Activated CD4-positive, alpha-beta T cell treated with anti-CD3 and anti-CD28 coated beads, Interleukin-2, amount 50 U/mL, for 48 hours (primary cell): ENCODE measurements around the gene RNF152.

Source experiments
- DNase-seq, 2 experiments: peaks; one replicate each; pipeline ENCODE4 v3.0.0-alpha.2; 2020

RNF152 gene

GRCh38 chr18:61893971-61894750 lies 1.4 kb upstream of the RNF152 start:
- peak; percentile 64 to 73 for DNase-seq

DNA sequence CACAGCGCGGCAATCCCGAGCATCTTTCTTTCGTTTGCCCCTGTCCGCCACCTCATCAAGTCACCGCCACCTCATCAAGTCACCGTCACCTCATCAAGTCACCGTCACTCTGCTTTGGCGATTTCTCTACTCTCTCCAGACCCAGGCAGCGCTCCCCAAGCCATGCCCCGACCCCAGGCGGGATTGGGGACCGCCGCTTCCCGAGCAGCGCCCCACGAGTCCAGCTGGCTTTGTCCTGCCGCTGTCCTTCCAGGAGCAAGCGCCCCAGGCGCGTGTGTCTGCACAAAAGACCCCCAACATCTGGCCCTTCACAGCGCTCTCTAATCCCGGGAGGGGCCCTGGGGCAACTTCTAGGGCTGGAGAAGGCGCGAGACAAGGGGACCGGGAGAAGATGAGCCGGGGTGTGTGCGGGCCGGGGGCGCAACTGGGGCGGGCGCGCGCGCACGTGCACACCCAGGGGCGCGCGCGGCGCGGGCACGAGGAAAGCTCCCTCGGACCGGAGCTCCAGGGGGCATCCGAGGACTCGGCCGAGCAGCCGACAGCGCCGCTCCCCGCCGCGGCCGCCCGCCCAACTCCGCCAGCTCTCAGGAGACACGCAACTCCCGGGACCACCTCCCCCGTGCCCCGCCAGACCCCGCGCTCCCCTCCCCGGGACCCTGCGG lies 633 bp upstream of the RNF152 start:
- peak; percentile 31 to 37 for DNase-seq

GRCh38 chr18:61891894-61892293 lies 913 bp downstream of the RNF152 start:
- no peak for DNase-seq

DNA sequence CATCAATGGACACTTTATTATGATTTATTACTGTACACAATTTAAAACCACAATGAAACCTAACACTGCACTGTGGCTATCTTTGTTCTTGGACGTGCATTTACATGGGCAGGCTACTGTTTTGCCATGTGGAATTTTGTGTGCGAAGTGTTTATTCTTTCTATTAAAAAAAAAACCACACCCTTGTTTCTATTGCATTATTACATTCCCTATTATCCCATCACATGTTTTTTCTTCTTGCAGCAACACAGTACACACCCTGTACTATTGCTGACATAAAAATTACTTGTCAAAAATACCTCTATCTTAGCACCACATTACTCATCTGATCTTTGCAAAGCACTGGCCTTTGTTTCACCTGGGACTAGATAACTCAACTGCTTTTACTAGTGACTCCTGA lies 1.5 kb downstream of the RNF152 start:
- DNase-seq, result no peak

GRCh38 chr18:61890344-61890743 lies 2.5 kb downstream of the RNF152 start:
- DNase-seq, result no peak

DNA sequence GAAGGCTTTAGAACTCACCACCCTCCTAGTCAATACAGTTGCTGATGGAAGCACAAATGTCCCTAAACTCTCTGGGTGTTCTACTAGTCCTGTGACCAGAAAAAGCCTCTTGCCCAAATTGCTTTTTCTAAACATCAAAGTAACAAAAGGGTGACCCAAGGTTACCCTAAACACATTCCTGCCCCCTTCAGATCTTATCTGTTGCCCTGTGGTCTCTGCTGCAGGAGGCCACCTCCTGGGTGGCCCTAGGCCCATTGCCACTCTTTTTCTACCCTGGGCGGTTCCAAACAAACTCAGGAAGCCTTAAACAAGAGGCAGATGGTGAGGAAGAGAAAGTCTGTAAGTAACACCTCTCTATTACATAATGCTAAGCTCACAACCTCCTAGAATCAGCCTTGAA lies 3.3 kb downstream of the RNF152 start:
- DNase-seq, result no peak

DNA sequence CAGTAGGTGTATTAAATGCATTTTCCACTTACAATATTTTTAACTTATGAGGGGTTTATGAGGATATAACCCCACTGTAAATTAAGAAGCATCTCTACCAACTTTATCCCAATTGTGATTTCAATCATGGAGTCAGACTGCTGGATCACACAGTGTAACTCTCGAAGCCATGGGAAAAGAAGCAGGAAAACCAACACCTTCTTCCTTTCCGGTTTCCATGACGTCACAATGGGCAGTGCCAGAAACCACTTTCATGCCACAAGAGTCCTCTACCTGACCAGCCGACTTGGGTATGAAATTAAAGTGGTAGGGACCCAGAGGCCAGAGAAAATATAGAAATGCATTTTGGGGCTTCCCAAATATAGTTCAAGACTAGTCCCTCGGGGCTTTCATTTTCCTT lies 4.2 kb downstream of the RNF152 start:
- no peak for DNase-seq

DNA sequence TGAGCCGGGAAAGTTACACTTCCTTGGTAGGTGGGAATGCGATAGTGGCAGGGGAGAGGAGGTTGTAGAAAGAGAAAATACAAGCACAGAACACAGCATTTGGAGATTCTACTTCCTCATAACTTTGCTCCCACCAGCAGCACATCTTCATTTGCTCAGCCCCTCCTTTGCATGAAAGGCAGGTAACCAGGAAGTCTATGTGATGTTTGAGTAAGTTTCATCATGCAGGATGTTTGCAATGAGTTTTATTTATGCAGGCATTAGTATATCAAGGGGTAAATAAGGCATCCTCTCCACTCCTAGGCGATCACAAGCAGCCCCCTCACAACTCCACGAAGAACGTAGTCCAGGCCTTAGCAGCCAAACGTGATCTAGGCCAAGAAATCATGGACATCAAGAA lies 5.0 kb downstream of the RNF152 start:
- DNase-seq, result no peak

DNA sequence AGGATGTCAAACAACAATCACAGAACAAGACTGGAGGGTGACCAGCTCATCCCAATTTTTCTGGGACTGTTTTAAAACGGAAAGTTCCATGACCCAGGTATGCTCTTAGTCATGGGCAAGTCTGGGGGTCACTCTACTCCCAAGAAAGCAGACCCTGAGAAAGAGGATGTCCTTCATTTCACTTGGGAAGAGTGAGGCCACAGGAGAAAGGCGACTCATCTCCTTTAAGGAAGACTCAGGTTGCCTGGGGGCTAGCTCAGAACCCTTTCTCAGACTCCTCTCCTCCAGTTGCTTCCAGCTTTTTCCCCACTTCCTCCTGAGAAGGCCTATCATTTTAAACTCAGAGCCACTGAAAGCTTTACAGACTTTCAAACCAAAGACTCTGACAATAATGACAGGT lies 9.3 kb downstream of the RNF152 start:
- no peak for DNase-seq

GRCh38 chr18:61882296-61883004 lies 10.4 kb downstream of the RNF152 start:
- DNase-seq, result no peak

DNA sequence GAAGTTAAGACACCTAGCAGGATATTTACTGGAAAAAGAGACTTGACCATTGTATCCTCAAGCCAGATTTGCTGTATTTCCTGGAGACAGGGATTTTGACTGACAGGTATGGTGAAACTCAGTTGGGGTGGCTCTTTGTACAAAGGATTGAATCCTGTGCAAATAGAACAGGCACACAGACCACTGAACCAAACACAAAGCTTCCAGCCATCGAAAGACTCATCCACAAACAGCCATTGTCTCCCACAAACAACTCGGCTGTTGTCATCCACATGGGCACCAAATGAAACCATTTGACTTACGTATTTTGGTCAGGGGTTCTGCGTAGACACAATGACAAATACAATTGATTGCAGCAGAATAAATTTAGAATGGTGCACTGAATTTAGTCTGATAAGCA lies 15.9 kb downstream of the RNF152 start:
- DNase-seq, result no peak

- no peak for DNase-seq
Observed at GRCh38 chr18:61870151-61870550, 22.7 kb downstream of the RNF152 start.

- no peak for DNase-seq
Observed at GRCh38 chr18:61869636-61870035, 23.2 kb downstream of the RNF152 start.

DNA sequence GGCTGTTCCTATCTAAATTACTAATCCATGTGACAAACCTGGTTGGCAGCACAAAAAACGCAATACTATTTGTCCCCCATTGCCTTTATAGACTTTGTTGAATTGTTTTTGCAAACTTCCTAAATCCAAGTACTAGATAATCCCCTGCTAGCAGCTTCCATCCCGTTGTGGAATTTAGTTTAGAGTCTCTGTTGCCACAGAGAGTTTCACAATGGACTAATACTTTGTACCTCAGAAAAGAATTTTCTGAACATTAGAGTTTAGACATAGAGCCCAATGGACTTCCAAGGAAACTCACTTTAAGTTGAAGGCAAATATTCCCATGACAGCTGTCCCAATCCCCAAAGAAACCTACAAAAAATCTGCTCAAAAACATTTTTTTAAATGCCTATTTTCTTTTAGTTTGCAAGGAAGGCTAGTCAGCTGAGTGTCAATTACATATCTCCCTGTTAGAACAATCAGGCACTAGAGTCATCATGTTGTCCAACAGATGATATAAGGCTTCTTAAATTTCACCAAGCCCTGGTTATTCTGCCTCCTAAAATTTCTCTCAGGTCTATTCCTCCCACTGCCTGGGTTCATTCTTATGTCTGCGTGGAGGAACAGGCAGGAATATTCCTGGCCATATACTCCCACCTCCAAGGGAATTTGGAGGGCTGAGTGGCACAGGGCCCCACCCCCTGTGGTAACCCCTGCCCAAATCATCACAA lies 27.2 kb downstream of the RNF152 start:
- no peak for DNase-seq

DNA sequence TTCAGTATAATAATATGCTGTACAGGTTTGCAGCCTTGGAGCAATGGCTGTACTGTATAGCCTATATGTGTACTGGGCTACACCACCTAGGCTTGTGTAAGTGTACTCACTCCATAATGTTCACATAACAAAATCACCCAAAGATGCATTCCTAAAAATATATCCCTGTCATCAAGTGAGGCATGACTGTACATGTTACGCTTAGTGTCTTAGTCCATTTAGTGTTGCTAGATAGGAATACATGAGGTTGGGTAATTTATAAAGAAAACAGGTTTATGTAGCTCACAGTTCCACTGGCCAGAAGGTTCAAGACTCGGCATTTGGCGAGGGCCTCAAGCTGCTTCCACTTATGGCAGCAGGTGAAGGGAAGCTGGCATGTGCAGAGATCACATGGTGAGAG lies 31.4 kb downstream of the RNF152 start:
- DNase-seq, result no peak

GRCh38 chr18:61860302-61860701 lies 32.5 kb downstream of the RNF152 start:
- DNase-seq, result no peak

DNA sequence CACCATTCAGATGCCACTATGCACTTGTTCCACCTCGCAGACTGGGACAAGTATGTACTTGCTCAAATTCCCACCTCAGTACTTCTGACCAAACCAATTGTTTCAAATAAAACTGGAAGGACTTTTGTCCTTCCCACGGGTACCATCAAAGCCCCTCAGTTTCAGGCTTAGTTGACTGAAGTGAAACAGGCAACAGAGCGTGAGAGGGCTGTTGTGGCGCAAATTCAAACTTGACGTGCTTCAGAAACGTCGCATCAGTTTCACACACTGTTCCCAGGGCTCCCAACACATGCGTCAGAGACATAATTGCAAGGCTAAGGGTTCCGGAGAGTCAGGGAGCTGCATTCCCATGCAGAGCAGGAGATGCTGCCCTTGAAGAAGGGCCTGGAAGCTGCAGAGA lies 33.7 kb downstream of the RNF152 start:
- no peak for DNase-seq

DNA sequence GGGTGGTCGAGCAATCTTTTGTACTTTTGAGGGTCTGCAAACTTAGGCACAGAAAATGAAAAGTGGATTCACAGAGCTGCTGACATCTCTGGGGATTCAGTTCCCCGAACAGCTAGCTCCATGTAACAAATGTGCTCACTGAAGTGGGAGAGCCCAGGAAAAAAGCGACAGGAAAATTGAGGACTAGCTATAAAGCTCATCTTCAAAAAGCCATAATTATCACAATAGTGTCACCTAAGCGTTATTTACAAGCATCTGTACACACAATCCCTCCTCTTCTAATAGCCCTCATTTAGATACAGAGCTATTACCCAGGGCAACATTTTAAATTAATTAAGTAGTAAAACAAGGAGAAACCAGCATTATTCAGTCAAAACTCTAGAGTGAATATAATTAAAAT lies 36.1 kb downstream of the RNF152 start:
- DNase-seq, result no peak

DNA sequence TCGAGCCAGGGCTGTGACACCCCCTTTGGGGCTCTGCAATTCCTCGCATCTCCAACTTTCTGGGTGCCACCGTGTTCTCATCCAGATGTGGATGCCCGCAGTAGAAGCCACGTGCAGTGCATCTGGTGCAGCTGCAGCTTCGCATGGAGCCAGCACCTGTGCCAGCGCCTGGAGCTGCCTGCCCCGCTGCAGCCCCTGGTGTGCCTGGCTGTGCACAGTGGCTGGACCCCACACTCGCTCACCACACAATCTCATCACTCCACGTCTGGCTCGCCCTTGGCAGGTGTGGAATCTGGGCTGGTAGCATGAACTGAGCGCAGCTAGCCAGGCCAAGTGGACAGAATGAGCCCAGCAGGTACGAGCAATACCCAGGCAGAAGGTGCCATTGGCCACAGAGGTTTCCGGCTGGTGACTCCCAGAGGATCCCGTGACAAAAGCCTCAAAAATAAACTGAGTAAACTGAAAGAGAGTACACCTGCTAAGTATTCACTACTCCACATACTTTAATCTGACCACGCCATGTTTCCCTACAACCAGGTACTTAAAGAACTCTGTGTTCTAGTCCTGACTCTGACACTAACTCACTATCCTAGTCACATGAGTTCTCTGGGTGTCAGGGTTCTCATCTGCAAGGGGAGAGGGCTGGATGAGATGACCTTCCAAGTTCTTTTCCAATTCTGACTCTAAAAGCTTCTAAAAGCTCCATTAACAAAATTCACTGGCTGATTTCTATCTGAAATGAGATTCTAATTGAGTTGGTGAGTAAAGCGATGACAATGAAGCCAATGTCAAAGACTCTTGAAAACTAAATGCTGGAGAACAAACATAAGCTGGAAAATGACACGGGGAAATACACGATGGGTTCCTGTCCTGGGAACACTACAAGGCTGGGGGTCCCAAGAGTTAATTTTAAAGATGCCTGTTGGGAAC lies 37.1 kb downstream of the RNF152 start:
- DNase-seq, result no peak

- DNase-seq, result no peak
Observed at GRCh38 chr18:61854578-61855448, 38.0 kb downstream of the RNF152 start.

DNA sequence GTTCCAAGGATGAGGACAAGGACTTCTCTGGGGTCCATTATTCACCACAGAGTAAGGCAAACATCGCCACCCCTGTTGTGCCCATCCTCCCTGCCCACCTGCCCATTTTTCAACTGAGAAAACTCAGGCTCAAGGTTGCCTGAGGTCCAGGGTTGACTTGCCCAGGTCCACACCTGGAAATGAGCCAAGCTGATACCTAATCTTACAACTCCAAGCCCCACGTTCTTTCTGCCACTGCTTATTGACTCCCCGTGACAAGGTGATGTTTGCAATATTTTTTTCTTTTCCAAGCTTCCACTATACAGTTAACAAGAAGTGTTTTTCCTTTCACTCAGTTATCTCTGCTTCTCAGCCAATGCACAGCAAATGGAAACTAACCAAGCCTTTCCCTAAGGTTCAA lies 39.0 kb downstream of the RNF152 start:
- DNase-seq, result no peak
